PFSK-1 (cell line): ENCODE data around the gene CYSTM1.

ENCODE experiments used
- FOXP2 ChIP-seq: optimal IDR thresholded peaks from 2 replicates; pipeline ENCODE3; 2011; ENCODE audit warnings: borderline replicate concordance, control low read depth, inconsistent platforms; ENCODE audit not compliant: insufficient read depth; ENCODE audit errors: extremely low read length, extremely low read depth
- POLR2AphosphoS5 ChIP-seq: IDR thresholded peaks from 2 replicates; pipeline ENCODE4 v1.6.1; 2012; ENCODE audit warnings: low read depth, mild to moderate bottlenecking, control low read depth, low read length, moderate library complexity

DNA sequence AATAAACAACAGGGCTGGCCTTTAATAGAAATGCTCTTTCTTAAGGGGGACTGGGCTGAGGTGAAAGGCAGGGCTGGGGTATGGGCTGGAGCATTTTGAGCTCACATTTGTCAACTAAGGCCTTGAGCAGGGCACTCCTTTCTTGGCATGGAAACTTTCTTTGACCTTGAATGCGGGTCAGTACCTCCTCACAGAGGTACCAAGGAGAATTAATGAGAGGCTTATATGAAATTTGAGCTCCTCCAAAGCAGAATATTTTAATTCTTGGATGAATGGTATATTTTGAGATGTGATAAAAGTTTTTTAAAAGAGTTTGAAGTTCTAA, 3.1 kb downstream of the CYSTM1 start:
- no peak for TF ChIP-seq FOXP2
- TF ChIP-seq POLR2AphosphoS5, result no peak
